Measurements from ENCODE around the gene IQCB1. TPM values are rescaled to one million over a fixed set of nuclear protein-coding genes. Genes with fewer than 3 reads are reported as not detected.
"Not testable (repeated sequence)": the region's sequence is repeated elsewhere in the genome, so short reads cannot be mapped to it uniquely, and the experiment has no call there.

IQCB1 gene
- total and polyA plus RNA-seq, 7 experiments from 2014 or later: 20.3 to 45.6 (median 35.6) TPM

DNA sequence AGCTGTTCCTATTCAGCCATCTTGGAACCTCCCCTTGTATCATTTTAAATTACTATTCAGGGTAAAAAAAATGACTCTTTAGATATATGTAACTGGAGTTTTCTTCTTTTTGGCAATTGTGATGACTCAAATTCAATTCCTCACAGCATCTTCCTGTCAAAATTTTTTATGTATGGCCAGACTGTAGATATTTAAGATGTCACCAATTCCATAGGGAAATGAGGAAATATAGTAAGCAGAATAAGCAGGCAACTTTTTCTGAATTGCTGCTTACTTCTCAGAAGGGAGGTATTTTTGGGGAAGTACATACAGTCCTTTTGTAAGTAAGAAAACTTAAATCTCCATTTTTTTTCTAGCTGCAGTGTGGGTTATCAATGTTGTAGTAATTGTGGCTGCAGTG, 28.9 kb upstream of the IQCB1 start:
- Mint-ChIP-seq H3K27me3 (no peaks in the 10 kb centered on the region), H3K27ac (no peak overlapping the region), H3K4me1 (no peaks in the 10 kb centered on the region), H3K4me3 (no peak overlapping the region), H3K9me3 (peaks cover 0 to 9% (median 0%) of the 10 kb centered on the region in 11 donors), H3K36me3 (peaks cover 8 to 72% (median 38%) of the 10 kb centered on the region in 5 donors)
- intact Hi-C loops (cut with micrococcal nuclease): no loop called here
- Histone ChIP-seq H3K4me1 (ENCODE audit: control insufficient read depth in 2 of 2, insufficient read depth in 2 of 2, low read length in 2 of 2) (no peaks in the 10 kb centered on the region), H3K27me3 (ENCODE audit: control insufficient read depth in 2 of 2, insufficient read depth in 2 of 2, low read length in 2 of 2) (no peaks in the 10 kb centered on the region), H3K27ac (ENCODE audit: low read depth, low read length) (no peak overlapping the region), H3K36me3 (ENCODE audit: control insufficient read depth in 2 of 3, insufficient read depth in 3 of 3, low read length in 3 of 3) (no peaks in the 10 kb centered on the region), H3K4me3 (ENCODE audit: low read length) (no peak overlapping the region), H3K9me3 (ENCODE audit: control insufficient read depth in 2 of 3, low read length in 3 of 3) (no peaks in the 10 kb centered on the region)
- DNase-seq (no peak), ATAC-seq (no peak)
- ChIA-PET CTCF (no interaction called here), POLR2A (no interaction called here)

DNA sequence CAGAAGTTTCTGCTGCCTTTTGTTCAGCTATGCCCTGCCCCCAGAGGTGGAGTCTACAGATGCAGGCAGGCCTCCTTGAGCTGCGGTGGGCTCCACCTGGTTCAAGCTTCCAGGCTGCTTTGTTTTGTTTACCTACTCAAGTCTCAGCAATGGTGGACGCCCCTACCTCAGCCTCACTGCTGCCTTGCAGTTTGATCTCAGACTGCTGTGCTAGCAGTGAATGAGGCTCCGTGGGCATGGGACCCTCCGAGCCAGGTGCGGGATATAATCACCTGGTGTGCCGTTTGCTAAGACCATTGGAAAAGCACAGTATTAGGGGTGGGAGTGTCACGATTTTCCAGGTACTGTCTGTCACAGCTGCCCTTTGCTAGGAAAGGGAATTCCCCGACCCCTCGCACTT, 28.4 kb upstream of the IQCB1 start:
- ATAC-seq; POLR2A ChIA-PET; H3K27me3 Mint-ChIP-seq; H3K9me3 Mint-ChIP-seq; H3K9me3 ChIP-seq (ENCODE audit: control insufficient read depth in 2 of 3, low read length in 3 of 3); DNase-seq; CTCF ChIA-PET; H3K4me1 Mint-ChIP-seq; H3K27me3 ChIP-seq (ENCODE audit: control insufficient read depth in 2 of 2, insufficient read depth in 2 of 2, low read length in 2 of 2); H3K4me3 ChIP-seq (ENCODE audit: low read length); H3K36me3 ChIP-seq (ENCODE audit: control insufficient read depth in 2 of 3, insufficient read depth in 3 of 3, low read length in 3 of 3); H3K4me1 ChIP-seq (ENCODE audit: control insufficient read depth in 2 of 2, insufficient read depth in 2 of 2, low read length in 2 of 2); intact Hi-C loops (cut with micrococcal nuclease); H3K27ac Mint-ChIP-seq; H3K27ac ChIP-seq (ENCODE audit: low read depth, low read length); H3K4me3 Mint-ChIP-seq: not testable (repeated sequence)
- H3K36me3 Mint-ChIP-seq: peaks cover 8 to 75% (median 42%) of the 10 kb centered on the region in 5 donors

DNA sequence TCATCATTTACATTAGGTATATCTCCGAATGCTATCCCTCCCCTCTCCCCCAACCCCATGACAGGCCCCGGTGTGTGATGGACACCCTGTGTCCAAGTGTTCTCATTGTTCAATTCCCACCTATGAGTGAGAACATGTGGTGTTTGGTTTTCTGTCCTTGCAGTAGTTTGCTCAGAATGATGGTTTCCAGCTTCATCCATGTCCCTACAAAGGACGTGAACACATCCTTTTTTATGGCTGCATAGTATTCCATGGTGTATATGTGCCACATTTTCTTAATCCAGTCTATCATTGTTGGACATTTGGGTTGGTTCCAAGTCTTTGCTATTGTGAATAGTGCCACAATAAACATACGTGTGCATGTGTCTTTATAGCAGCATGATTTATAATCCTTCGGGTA, 22.9 kb upstream of the IQCB1 start:
- H3K4me1 Mint-ChIP-seq; DNase-seq; H3K27me3 ChIP-seq (ENCODE audit: control insufficient read depth in 2 of 2, insufficient read depth in 2 of 2, low read length in 2 of 2); H3K27ac Mint-ChIP-seq; H3K4me3 ChIP-seq (ENCODE audit: low read length); intact Hi-C loops (cut with micrococcal nuclease); H3K9me3 Mint-ChIP-seq; H3K9me3 ChIP-seq (ENCODE audit: control insufficient read depth in 2 of 3, low read length in 3 of 3); H3K27ac ChIP-seq (ENCODE audit: low read depth, low read length); H3K4me1 ChIP-seq (ENCODE audit: control insufficient read depth in 2 of 2, insufficient read depth in 2 of 2, low read length in 2 of 2); H3K36me3 ChIP-seq (ENCODE audit: control insufficient read depth in 2 of 3, insufficient read depth in 3 of 3, low read length in 3 of 3); ATAC-seq; H3K4me3 Mint-ChIP-seq; H3K27me3 Mint-ChIP-seq; POLR2A ChIA-PET: not testable (repeated sequence)
- peaks cover 4 to 61% (median 44%) of the 10 kb centered on the region in 5 donors for H3K36me3 Mint-ChIP-seq
- CTCF ChIA-PET: interaction anchor here (0.6 kb wide), 1 partner anchor 48 kb away, joined by 3 read pairs; no protein-coding TSS in a partner anchor

DNA sequence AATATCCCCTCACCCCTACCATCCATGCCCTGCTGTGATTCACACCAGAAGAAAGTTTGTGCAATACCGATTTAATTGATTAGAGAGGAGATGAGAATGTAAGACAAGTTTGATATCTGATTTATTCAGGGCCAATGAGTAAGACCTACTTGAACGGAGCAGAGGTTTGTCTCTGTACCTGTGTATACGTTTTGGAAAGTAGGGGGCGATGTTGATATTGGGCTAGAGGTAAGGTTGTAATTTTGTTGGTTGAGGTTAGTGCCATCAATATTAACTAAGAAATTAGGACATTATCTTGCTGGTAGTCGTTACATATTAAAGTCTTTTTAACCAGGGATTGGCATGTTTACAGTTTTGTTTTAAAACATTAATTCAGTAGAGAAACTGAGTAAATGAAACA, 20.7 kb upstream of the IQCB1 start:
- no peaks in the 10 kb centered on the region for H3K36me3 ChIP-seq (ENCODE audit: control insufficient read depth in 2 of 3, insufficient read depth in 3 of 3, low read length in 3 of 3)

DNA sequence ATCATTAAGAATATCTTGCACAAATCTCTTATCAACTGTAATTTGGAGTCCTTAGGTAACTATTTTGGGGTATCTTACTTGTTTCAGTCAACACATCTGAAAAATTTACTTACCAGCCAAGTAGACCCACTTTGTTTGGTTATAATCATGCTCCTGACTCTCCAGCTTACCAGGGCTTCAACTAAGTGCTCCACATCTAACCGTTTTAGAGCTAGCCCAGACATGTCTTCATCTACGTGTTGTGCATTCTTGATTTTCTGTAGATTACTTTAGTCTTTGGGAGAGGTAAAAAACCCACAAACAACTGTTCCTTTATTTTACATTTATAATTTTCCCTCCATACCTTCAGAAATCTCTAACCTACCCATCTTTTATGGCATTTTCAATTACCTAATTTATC, 17.4 kb upstream of the IQCB1 start:
- intact Hi-C loops (cut with micrococcal nuclease): loop anchor here in 1 of 2 donors (5.0 kb wide), 1 partner anchor 305 kb away; the partner anchor contains the start of gene POLQ
- POLR2A ChIA-PET: no interaction called here

More for the DNA sequence above, 20.7 kb upstream of the IQCB1 start:
- intact Hi-C loops (cut with micrococcal nuclease): no loop called here
- Mint-ChIP-seq H3K27me3 (no peaks in the 10 kb centered on the region), H3K36me3 (peaks cover 0 to 38% (median 26%) of the 10 kb centered on the region in 5 donors), H3K4me3 (no peak overlapping the region), H3K27ac (no peak overlapping the region), H3K9me3 (peaks cover 0 to 5% (median 0%) of the 10 kb centered on the region in 11 donors), H3K4me1 (peaks cover 0 to 3% (median 0%) of the 10 kb centered on the region in 7 donors)
- ChIA-PET POLR2A (no interaction called here), CTCF (no interaction called here)
- H3K4me1 ChIP-seq (ENCODE audit: control insufficient read depth in 2 of 2, insufficient read depth in 2 of 2, low read length in 2 of 2): no peaks in the 10 kb centered on the region
- H3K4me3 ChIP-seq (ENCODE audit: low read length): no peak overlapping the region
- H3K9me3 ChIP-seq (ENCODE audit: control insufficient read depth in 2 of 3, low read length in 3 of 3): no peaks in the 10 kb centered on the region
- DNase-seq: no peak
- no peak for ATAC-seq
- H3K27ac ChIP-seq (ENCODE audit: low read depth, low read length): no peak overlapping the region
- no peaks in the 10 kb centered on the region for H3K27me3 ChIP-seq (ENCODE audit: control insufficient read depth in 2 of 2, insufficient read depth in 2 of 2, low read length in 2 of 2)

DNA sequence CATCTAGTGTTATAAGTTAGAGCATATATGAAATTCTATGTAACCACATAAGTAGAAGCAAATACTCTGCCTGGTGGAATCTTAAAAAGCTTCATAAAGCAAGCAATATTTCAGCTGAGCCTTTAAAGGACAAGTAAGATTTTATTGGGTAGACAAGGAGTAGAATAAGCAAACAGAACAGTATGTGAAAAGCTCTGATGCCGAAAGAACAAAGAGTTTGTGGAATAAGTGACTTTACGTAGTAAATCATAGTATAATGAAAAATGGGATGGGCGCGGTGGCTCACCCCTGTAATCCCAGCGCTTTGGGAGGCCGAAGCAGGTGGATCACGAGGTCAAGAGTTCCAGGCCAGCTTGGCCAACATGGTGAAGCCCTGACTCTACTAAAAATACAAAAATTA, 10.0 kb upstream of the IQCB1 start:
- DNase-seq (no peak), ATAC-seq (no peak)
- H3K36me3 ChIP-seq (ENCODE audit: control insufficient read depth in 2 of 3, insufficient read depth in 3 of 3, low read length in 3 of 3): peaks cover 0 to 3% (median 0%) of the 10 kb centered on the region in 3 experiments
- intact Hi-C loops (cut with micrococcal nuclease): no loop called here
- H3K9me3 ChIP-seq (ENCODE audit: control insufficient read depth in 2 of 3, low read length in 3 of 3): no peaks in the 10 kb centered on the region
- H3K4me3 ChIP-seq (ENCODE audit: low read length): no peak overlapping the region
- H3K27me3 ChIP-seq (ENCODE audit: control insufficient read depth in 2 of 2, insufficient read depth in 2 of 2, low read length in 2 of 2): no peaks in the 10 kb centered on the region
- no peaks in the 10 kb centered on the region for H3K9me3 Mint-ChIP-seq
- CTCF ChIA-PET: no interaction called here
- no peak overlapping the region for H3K27ac ChIP-seq (ENCODE audit: low read depth, low read length)
- POLR2A ChIA-PET: no interaction called here
- H3K4me1 Mint-ChIP-seq: no peaks in the 10 kb centered on the region
- H3K36me3 Mint-ChIP-seq: peaks cover 0 to 17% (median 8%) of the 10 kb centered on the region in 5 donors
- H3K27ac Mint-ChIP-seq: no peak overlapping the region
- H3K4me3 Mint-ChIP-seq: no peak overlapping the region
- no peaks in the 10 kb centered on the region for H3K4me1 ChIP-seq (ENCODE audit: control insufficient read depth in 2 of 2, insufficient read depth in 2 of 2, low read length in 2 of 2)
- H3K27me3 Mint-ChIP-seq: no peaks in the 10 kb centered on the region

More for the DNA sequence above, 17.4 kb upstream of the IQCB1 start:
- CTCF ChIA-PET: no interaction called here
- Mint-ChIP-seq H3K9me3 (peaks cover 0 to 1% (median 0%) of the 10 kb centered on the region in 11 donors), H3K4me3 (no peak overlapping the region), H3K4me1 (peaks cover 0 to 3% (median 0%) of the 10 kb centered on the region in 7 donors), H3K27me3 (no peaks in the 10 kb centered on the region), H3K27ac (no peak overlapping the region), H3K36me3 (peaks cover 0 to 11% (median 10%) of the 10 kb centered on the region in 5 donors)
- no peaks in the 10 kb centered on the region for H3K4me1 ChIP-seq (ENCODE audit: control insufficient read depth in 2 of 2, insufficient read depth in 2 of 2, low read length in 2 of 2)
- no peaks in the 10 kb centered on the region for H3K36me3 ChIP-seq (ENCODE audit: control insufficient read depth in 2 of 3, insufficient read depth in 3 of 3, low read length in 3 of 3)
- H3K27me3 ChIP-seq (ENCODE audit: control insufficient read depth in 2 of 2, insufficient read depth in 2 of 2, low read length in 2 of 2): no peaks in the 10 kb centered on the region
- no peak overlapping the region for H3K27ac ChIP-seq (ENCODE audit: low read depth, low read length)
- no peak for ATAC-seq
- no peak overlapping the region for H3K4me3 ChIP-seq (ENCODE audit: low read length)
- DNase-seq: no peak
- no peaks in the 10 kb centered on the region for H3K9me3 ChIP-seq (ENCODE audit: control insufficient read depth in 2 of 3, low read length in 3 of 3)

DNA sequence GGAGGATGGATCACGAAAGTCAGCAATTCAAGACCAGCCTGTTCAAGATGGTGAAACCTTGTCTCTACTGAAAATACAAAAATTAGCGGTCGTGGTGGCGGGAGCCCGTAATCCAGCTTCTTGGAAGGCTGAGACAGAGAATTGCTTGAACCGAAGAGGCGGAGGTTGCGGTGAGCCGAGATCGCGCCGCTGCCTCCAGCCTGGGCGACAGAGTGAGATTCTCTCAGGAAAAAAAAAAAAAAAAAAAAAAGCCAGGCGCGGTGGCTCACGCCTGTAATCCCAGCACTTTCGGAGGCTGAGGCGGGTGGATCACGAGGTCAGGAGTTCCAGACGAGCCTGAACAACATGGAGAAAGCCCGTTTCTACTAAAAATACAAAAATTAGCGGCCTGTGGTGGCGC, 5.1 kb upstream of the IQCB1 start:
- POLR2A ChIA-PET: no interaction called here
- H3K27ac ChIP-seq (ENCODE audit: low read depth, low read length): no peak overlapping the region
- Mint-ChIP-seq H3K4me1 (peaks cover 14 to 27% (median 18%) of the 10 kb centered on the region in 7 donors), H3K4me3 (no peak overlapping the region), H3K9me3 (peaks cover 0 to 2% (median 0%) of the 10 kb centered on the region in 11 donors), H3K36me3 (peaks cover 0 to 10% (median 0%) of the 10 kb centered on the region in 5 donors), H3K27me3 (no peaks in the 10 kb centered on the region), H3K27ac (no peak overlapping the region)
- H3K4me3 ChIP-seq (ENCODE audit: low read length): no peak overlapping the region
- no peaks in the 10 kb centered on the region for H3K4me1 ChIP-seq (ENCODE audit: control insufficient read depth in 2 of 2, insufficient read depth in 2 of 2, low read length in 2 of 2)
- DNase-seq (no peak), ATAC-seq (no peak)
- H3K36me3 ChIP-seq (ENCODE audit: control insufficient read depth in 2 of 3, insufficient read depth in 3 of 3, low read length in 3 of 3): no peaks in the 10 kb centered on the region
- CTCF ChIA-PET: no interaction called here
- H3K9me3 ChIP-seq (ENCODE audit: control insufficient read depth in 2 of 3, low read length in 3 of 3): no peaks in the 10 kb centered on the region
- intact Hi-C loops (cut with micrococcal nuclease): loop anchor here (5.0 to 10.0 kb wide), 8 partner anchors 408 to 1745 kb away; partner anchors contain the start of genes DTX3L (in 1 of the 2), GTF2E1 (in 1 of the 2), HACD2 (in 1 of the 2) and HSPBAP1 (in 1 of the 2)
- no peaks in the 10 kb centered on the region for H3K27me3 ChIP-seq (ENCODE audit: control insufficient read depth in 2 of 2, insufficient read depth in 2 of 2, low read length in 2 of 2)

Data from naive thymus-derived CD4-positive, alpha-beta T cell (primary cell).